ENCODE data around the gene ELAPOR2.

DNA sequence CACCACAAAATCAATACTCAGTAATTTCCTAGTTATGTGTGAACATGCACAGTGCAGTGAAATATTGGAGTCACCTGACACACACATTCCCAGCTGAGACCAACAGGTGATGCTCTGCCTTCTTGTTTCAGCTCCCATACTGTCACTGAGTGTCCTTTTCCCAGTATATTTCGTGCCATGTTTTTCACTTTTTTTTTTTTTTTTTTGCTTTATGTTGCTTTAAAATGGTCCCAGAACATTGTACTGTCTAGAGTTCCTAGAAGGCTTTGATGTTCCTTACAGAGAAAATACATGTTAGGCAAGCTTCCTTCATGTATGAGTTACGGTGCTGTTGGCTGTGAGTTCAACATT is 45.6 kb downstream of the ELAPOR2 start:
- TF ChIP-seq, protein P1, sequence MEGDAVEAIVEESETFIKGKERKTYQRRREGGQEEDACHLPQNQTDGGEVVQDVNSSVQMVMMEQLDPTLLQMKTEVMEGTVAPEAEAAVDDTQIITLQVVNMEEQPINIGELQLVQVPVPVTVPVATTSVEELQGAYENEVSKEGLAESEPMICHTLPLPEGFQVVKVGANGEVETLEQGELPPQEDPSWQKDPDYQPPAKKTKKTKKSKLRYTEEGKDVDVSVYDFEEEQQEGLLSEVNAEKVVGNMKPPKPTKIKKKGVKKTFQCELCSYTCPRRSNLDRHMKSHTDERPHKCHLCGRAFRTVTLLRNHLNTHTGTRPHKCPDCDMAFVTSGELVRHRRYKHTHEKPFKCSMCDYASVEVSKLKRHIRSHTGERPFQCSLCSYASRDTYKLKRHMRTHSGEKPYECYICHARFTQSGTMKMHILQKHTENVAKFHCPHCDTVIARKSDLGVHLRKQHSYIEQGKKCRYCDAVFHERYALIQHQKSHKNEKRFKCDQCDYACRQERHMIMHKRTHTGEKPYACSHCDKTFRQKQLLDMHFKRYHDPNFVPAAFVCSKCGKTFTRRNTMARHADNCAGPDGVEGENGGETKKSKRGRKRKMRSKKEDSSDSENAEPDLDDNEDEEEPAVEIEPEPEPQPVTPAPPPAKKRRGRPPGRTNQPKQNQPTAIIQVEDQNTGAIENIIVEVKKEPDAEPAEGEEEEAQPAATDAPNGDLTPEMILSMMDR (IDR thresholded peaks at IDR 0.05), result no peak
- TF ChIP-seq EP300 (IDR thresholded peaks at IDR 0.05), result no peak

Measured in sigmoid colon (tissue), 4 donors.